ENCODE results near the gene HSF2. TPM values are rescaled to one million over a fixed set of nuclear protein-coding genes. Genes with fewer than 3 reads are reported as not detected.
A peak's percentile ranks its signal among the peaks of the same experiment; 100 is the strongest.

HSF2 gene
- total RNA-seq, 1 donor = 21.4 TPM

DNA sequence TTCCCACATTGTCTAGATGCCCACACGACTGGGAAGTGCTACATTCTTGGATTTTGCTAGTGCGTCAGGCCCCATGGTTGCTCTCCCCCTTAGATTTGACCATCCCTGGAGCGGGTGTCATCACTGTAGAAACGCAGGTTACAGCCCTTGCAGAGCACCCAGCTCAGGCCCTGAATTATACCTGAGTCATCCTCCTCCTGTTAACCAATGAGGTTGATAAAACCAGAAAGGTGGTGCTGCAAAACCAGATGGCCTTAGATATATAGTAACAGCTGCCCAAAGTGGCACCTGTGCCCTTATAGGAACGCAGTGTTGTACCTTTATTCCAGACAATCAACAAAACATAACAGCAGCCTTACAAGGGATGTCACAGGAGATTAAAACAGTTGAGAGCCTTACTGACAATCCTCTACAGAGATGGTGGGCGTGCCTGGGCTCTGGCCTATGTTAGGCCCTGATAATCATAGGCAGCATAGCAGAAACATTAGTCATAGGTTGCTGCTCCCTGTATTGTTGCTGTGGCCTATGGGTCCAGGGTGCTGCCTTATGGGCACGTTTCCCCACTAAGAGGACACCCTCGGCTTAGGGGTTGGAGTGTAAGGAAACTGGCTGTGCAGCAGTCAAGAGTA lies 33.6 kb upstream of the HSF2 start:
- TF ChIP-seq CTCF (IDR thresholded peaks at IDR 0.05; ENCODE audit: insufficient read depth, low read length) = no peak
- DNase-seq (ENCODE audit: low read depth) = no peak
- H3K4me3 ChIP-seq (ENCODE audit: low read depth, low read length) = no peak overlapping the region

- TF ChIP-seq CTCF (IDR thresholded peaks at IDR 0.05; ENCODE audit: insufficient read depth, low read length) = no peak
- no peak for DNase-seq (ENCODE audit: low read depth)
Measured at GRCh38 chr6:122367171-122367570, 32.3 kb upstream of the HSF2 start.

DNA sequence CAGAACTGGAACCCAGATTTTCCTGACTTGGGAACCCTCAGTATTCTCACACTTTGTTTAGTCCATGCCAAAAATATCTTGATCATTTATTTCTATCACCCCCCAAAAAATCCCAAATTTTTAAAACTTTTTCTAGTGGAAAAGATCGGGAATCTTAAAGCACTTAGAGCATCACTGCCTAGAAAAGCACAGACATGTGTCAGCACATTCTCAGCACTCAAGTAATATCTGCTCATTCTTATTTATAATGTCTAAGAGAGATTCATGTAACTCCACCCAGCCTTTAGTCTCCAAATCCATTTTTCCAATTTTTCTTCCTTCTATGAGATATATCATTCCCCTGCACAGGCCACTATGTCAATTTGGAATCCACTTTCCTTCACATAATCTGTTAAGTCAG lies 29.9 kb upstream of the HSF2 start:
- no peak overlapping the region for H3K4me3 ChIP-seq (ENCODE audit: low read depth, low read length)
- TF ChIP-seq CTCF (IDR thresholded peaks at IDR 0.05; ENCODE audit: insufficient read depth, low read length) = no peak
- DNase-seq (ENCODE audit: low read depth) = no peak

More at GRCh38 chr6:122367171-122367570, 32.3 kb upstream of the HSF2 start:
- H3K4me3 ChIP-seq (ENCODE audit: low read depth, low read length) = no peak overlapping the region

DNA sequence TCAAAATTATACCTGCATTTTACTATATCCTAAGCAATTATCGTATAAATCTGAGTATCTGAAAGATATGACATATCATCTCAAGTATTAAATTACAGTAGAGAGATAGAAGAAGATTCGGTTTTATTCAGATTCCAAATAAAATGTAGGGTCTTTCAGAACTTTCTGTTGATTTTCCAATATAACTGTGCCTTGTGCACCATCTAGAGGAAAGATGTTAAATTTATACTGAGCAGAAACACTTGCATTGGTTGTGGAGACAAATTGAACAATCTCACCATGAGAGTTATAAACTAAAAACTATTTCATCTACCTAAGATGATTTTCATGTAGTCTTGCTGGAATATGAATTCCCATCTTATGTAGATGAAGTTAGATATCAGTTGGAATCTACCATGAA lies 26.8 kb upstream of the HSF2 start:
- peak; percentile 30 for DNase-seq (ENCODE audit: low read depth)
- H3K4me3 ChIP-seq (ENCODE audit: low read depth, low read length) = no peak overlapping the region
- TF ChIP-seq CTCF (IDR thresholded peaks at IDR 0.05; ENCODE audit: insufficient read depth, low read length) = peak; percentile 23

DNA sequence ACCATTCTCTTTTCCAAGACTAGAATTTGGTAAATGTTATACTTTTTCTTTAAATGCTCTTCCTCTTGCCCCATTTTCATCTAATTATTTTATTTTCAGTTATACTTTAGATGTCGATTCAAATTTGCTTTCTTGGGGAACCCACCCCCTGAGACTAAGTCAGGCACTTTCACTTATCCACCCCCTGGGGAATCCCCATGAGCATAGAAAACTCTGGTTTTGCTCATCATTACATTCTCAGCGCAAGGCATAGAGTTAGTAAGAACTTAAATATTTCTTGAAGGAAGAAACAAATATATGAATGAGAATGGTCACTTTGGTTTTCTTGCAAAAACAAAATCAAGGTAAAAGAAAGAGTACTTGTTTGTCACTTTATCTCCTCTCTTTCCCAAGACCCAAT lies 25.1 kb upstream of the HSF2 start:
- no peak for TF ChIP-seq CTCF (IDR thresholded peaks at IDR 0.05; ENCODE audit: insufficient read depth, low read length)
- H3K4me3 ChIP-seq (ENCODE audit: low read depth, low read length) = no peak overlapping the region
- DNase-seq (ENCODE audit: low read depth) = no peak

DNA sequence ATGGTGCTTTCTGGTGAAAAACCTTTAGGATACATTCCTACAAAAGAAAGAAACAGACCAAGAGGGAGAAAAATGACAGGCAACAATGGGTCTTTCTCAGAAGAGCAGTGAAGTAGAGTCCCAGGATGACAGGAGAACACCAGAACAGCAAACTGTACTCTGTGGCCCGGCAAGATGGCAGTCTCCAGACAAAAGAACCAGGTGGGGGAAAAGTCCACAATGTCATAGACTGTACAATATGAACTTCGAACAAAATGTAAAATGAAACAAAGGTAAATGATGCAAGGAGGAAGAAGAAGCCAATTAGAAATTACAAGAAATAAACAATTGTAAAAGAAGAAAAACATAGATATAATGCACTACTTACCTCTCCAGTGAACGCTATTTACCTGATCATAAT lies 23.2 kb upstream of the HSF2 start:
- no peak for DNase-seq (ENCODE audit: low read depth)
- no peak for TF ChIP-seq CTCF (IDR thresholded peaks at IDR 0.05; ENCODE audit: insufficient read depth, low read length)
- H3K4me3 ChIP-seq (ENCODE audit: low read depth, low read length) = no peak overlapping the region
